ENCODE measurements around the gene AOX1.

Gene AOX1

DNA sequence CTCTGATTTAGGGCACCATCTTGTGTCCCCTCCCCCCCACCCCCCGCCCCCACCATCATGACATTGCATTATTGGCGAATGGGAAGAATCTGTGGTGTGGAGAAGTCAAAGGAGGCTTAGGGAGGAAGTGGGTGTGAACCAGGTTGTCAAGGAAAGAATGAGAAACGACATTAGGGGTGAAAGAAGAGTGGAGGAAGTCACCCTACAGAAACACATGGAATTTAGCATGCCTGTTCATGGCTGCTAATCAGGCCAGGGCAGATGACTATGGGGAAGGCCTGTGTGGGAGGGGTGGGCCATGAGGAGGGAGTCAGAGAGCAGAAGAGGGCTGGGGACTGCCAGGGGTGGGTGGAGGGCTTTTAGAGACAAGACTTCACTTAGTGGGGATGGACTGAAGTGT lies 81.6 kb downstream of the AOX1 start:
- ChIA-PET CTCF (no interaction called here), POLR2A (no interaction called here)
- TF ChIP-seq, protein P1, sequence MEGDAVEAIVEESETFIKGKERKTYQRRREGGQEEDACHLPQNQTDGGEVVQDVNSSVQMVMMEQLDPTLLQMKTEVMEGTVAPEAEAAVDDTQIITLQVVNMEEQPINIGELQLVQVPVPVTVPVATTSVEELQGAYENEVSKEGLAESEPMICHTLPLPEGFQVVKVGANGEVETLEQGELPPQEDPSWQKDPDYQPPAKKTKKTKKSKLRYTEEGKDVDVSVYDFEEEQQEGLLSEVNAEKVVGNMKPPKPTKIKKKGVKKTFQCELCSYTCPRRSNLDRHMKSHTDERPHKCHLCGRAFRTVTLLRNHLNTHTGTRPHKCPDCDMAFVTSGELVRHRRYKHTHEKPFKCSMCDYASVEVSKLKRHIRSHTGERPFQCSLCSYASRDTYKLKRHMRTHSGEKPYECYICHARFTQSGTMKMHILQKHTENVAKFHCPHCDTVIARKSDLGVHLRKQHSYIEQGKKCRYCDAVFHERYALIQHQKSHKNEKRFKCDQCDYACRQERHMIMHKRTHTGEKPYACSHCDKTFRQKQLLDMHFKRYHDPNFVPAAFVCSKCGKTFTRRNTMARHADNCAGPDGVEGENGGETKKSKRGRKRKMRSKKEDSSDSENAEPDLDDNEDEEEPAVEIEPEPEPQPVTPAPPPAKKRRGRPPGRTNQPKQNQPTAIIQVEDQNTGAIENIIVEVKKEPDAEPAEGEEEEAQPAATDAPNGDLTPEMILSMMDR (IDR thresholded peaks at IDR 0.05; ENCODE audit: control extremely low read depth, extremely low read depth, low read depth, missing control alignments) = no peak
- DNase-seq (ENCODE audit: extremely low spot score) = no peak

DNA sequence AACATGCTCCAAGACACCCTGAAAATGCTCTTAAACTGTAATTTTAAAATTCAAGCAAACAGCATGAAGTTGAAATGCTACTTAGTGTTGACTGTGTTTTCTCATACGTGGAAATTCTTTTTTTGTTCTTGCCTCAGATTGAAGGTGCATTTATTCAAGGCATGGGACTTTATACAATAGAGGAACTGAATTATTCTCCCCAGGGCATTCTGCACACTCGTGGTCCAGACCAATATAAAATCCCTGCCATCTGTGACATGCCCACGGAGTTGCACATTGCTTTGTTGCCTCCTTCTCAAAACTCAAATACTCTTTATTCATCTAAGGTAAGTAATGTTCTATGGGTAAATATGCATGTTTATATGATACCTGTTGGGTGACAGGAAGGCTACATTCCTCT lies 82.7 kb downstream of the AOX1 start:
- ChIA-PET POLR2A (no interaction called here), CTCF (no interaction called here)
- TF ChIP-seq, protein P1 (IDR thresholded peaks at IDR 0.05; ENCODE audit: control extremely low read depth, extremely low read depth, low read depth, missing control alignments) = no peak
- DNase-seq (ENCODE audit: extremely low spot score) = no peak

DNA sequence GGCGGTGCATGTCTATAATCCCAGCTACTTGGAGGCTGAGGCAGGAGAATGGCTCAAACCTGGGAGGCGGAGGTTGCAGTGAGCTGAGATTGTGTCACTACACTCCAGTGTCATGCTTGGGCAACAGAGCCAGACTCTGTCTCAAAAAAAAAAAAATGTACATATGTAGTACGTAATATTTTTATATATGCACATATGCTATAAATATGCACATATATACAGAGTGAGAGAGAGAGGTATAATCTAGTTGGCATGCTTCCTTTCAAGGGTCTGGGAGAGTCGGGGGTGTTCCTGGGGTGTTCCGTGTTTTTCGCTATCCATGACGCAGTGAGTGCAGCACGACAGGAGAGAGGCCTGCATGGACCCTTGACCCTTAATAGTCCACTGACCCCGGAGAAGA lies 83.5 kb downstream of the AOX1 start:
- ChIA-PET POLR2A (no interaction called here), CTCF (no interaction called here)
- no peak for DNase-seq (ENCODE audit: extremely low spot score)
- TF ChIP-seq, protein P1 (IDR thresholded peaks at IDR 0.05; ENCODE audit: control extremely low read depth, extremely low read depth, low read depth, missing control alignments) = no peak

DNA sequence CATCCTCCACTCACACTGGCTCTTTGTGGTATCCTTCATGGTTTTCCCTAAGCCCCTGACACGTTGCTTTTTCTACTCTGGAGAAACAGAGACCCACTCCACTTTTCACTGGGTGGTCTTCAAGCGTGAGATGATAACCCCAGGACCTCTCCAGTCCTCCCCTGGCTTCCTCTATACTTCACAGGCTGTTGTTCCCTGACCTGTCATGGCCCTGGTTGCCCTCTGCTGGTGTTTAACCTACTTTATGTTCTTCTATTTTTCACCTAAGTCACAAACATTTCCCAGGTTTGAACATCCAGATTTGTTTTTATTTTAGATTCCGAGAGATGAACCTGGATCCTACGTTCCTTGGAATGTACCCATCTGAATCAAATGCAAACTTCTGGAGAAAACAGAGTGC lies 84.5 kb downstream of the AOX1 start:
- TF ChIP-seq, protein P1 (IDR thresholded peaks at IDR 0.05; ENCODE audit: control extremely low read depth, extremely low read depth, low read depth, missing control alignments) = no peak

DNA sequence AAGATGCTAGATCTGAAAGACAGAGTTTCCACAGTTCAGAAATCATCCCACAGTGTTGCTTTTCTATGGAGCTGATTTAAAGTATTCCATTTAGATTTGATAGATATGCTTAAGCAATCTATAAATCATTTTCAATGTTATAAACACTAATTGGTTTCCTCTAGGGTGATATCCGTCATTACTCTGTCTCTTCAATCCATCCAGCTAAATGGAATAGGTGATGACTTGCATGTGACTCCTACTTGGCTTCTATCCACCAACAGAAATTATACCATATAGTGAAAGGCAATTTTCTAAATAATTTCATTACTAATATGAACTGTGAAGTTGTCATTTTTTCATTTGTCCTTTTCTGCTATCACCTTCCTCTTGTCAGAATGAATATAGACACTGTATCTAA lies 84.9 kb downstream of the AOX1 start:
- ChIA-PET CTCF (no interaction called here), POLR2A (no interaction called here)
- TF ChIP-seq, protein P1 (IDR thresholded peaks at IDR 0.05; ENCODE audit: control extremely low read depth, extremely low read depth, low read depth, missing control alignments) = no peak
- DNase-seq (ENCODE audit: extremely low spot score) = no peak

More for the DNA sequence above, 84.5 kb downstream of the AOX1 start:
- no peak for DNase-seq (ENCODE audit: extremely low spot score)
- CTCF ChIA-PET = no interaction called here
- POLR2A ChIA-PET = no interaction called here

DNA sequence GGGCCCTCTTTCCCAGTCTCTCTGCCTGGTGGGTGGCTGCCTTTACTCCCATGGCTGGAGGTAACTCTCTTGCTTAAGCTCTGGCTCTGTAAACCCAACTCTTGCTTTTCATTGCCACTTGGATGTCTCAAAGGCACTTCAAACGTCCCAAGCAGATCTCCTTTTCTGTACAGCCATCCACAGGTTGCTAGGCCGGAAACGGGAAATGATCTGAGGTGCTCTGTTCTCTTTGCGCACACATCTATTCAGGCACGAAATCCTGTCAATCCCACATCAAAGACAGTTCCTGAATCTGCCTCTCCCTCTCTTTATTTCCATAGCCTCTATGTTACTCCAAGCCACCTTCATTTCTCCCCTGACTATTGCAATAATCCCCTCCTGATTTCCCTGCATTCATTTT lies 87.4 kb downstream of the AOX1 start:
- POLR2A ChIA-PET = no interaction called here
- DNase-seq (ENCODE audit: extremely low spot score) = no peak
- TF ChIP-seq, protein P1 (IDR thresholded peaks at IDR 0.05; ENCODE audit: control extremely low read depth, extremely low read depth, low read depth, missing control alignments) = no peak
- CTCF ChIA-PET = interaction anchor here (0.7 kb wide), 1 partner anchor 16 kb away, joined by 4 read pairs; no protein-coding TSS in a partner anchor

DNA sequence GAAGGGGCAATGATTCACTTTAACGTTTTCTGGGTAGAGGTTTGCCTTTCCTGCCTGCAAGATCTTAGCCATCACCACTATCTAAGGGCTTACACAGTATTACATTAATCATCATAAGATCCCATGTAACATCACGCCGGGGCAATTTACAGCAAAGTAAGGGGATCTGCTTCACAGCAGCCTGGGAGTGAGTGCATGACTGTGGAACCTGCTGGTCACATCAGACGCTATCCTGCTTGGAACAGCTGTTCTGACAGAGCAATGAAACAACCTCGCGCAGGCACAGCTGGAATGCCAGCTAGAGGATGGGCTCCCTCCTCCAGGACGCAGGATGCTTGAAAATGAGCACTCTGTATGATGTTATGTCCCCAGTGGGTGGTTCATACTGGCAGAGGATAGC lies 89.0 kb downstream of the AOX1 start:
- TF ChIP-seq, protein P1 (IDR thresholded peaks at IDR 0.05; ENCODE audit: control extremely low read depth, extremely low read depth, low read depth, missing control alignments) = no peak
- ChIA-PET CTCF (interaction anchor here (0.6 to 1.0 kb wide), 2 partner anchors 11 to 34 kb away, joined by 3 read pairs; no protein-coding TSS in a partner anchor), POLR2A (no interaction called here)
- DNase-seq (ENCODE audit: extremely low spot score) = no peak
